Activated T-cell treated with anti-CD3 and anti-CD28 coated beads, Interleukin-2, amount 50 U/mL, for 24 hours (primary cell): Measurements from ENCODE around the gene PARD3.

ENCODE experiments used
- DNase-seq: peaks from one replicate; pipeline ENCODE4 v3.0.0-alpha.2; 2020
- H3K27ac Mint-ChIP-seq: 2 replicates; pipeline ENCODE4 v1.8.0; 2020; ENCODE audit warnings: mild to moderate bottlenecking, mixed read lengths
- H3K27me3 Mint-ChIP-seq: 2 replicates; pipeline ENCODE4 v1.8.0; 2020; ENCODE audit warnings: mixed read lengths
- H3K36me3 Mint-ChIP-seq: 2 replicates; pipeline ENCODE4 v1.8.0; 2020; ENCODE audit warnings: low read depth, mixed read lengths
- H3K4me1 Mint-ChIP-seq: 2 replicates; pipeline ENCODE4 v1.8.0; 2020; ENCODE audit warnings: low read depth, mixed read lengths
- H3K4me3 Mint-ChIP-seq: 2 replicates; pipeline ENCODE4 v1.8.0; 2020; ENCODE audit warnings: mild to moderate bottlenecking, moderate library complexity, mixed read lengths
- H3K9me3 Mint-ChIP-seq: 2 replicates; pipeline ENCODE4 v1.8.0; 2020; ENCODE audit warnings: mixed read lengths

PARD3 gene

DNA sequence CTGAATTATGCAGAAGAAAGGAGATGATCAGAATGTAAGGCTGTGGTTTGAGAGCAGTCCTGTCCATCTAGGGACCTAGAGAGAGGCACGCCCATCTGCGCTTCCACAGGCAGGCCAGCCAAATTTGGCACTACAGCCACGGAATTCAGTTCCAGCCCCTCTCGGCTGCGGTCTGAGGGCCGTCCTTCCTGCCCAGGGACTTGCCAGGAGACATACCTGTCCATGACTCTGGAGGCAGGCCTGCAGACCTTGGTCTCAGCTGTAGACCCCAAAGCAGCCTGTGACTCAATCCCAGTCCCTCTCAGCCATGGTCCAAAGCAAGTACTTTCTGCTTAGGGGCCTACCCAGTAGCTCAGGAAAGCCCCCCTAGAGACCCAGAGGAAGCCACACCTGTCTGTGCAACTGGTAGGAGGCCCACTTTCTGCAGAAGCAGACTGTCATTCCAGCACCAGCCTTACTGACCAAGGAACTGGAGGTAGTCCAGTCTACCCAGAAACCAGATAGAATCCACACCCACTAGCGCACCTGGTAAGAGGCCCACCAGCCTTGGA is 720.9 kb downstream of the PARD3 start:
- H3K27me3 Mint-ChIP-seq: peaks cover 1% of the 10 kb centered on the region

GRCh38 chr10:34092891-34093290 is 722.2 kb downstream of the PARD3 start:
- DNase-seq: no peak
- no peak overlapping the region for H3K4me3 Mint-ChIP-seq
- H3K27ac Mint-ChIP-seq: no peak overlapping the region
- peaks cover 18% of the 10 kb centered on the region for H3K9me3 Mint-ChIP-seq
- no peaks in the 10 kb centered on the region for H3K4me1 Mint-ChIP-seq
- no peaks in the 10 kb centered on the region for H3K36me3 Mint-ChIP-seq
- H3K27me3 Mint-ChIP-seq: peaks cover 2% of the 10 kb centered on the region

More for the DNA sequence above, 720.9 kb downstream of the PARD3 start:
- Mint-ChIP-seq H3K4me1 (no peaks in the 10 kb centered on the region), H3K9me3 (peaks cover 18% of the 10 kb centered on the region), H3K36me3 (no peaks in the 10 kb centered on the region), H3K4me3 (no peak overlapping the region), H3K27ac (no peak overlapping the region)
- no peak for DNase-seq

- Mint-ChIP-seq H3K27ac (no peak overlapping the region), H3K9me3 (peaks cover 15% of the 10 kb centered on the region), H3K36me3 (no peaks in the 10 kb centered on the region), H3K4me1 (no peaks in the 10 kb centered on the region), H3K27me3 (peaks cover 2% of the 10 kb centered on the region), H3K4me3 (no peak overlapping the region)
- no peak for DNase-seq
Observed at GRCh38 chr10:34091635-34092195, 723.4 kb downstream of the PARD3 start.

- no peak overlapping the region for H3K4me3 Mint-ChIP-seq
- no peak for DNase-seq
- H3K36me3 Mint-ChIP-seq: no peaks in the 10 kb centered on the region
- H3K4me1 Mint-ChIP-seq: no peaks in the 10 kb centered on the region
- H3K27me3 Mint-ChIP-seq: peaks cover 2% of the 10 kb centered on the region
- H3K27ac Mint-ChIP-seq: no peak overlapping the region
- no peaks in the 10 kb centered on the region for H3K9me3 Mint-ChIP-seq
Observed at GRCh38 chr10:34089253-34089652, 725.8 kb downstream of the PARD3 start.

GRCh38 chr10:34088208-34088794 is 726.8 kb downstream of the PARD3 start:
- Mint-ChIP-seq H3K27me3 (peaks cover 2% of the 10 kb centered on the region), H3K9me3 (peaks cover 4% of the 10 kb centered on the region), H3K27ac (no peak overlapping the region), H3K4me3 (no peak overlapping the region), H3K36me3 (no peaks in the 10 kb centered on the region), H3K4me1 (no peaks in the 10 kb centered on the region)
- DNase-seq: no peak

DNA sequence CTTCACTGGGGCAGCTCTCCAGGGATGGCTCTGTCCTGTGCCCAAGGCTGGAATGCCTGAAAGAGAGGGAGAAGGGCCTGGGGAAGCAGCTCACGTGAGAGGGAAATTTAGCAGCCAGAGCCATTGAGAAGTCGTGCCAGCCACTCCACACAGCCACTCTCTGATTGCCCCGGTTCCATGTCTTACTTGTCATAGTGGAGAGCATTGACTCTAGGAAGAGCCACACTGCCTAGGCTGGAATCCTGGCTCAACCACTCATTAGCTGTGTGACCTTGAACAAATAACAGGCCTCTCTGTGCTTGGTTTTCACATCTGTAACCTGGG is 728.0 kb downstream of the PARD3 start:
- Mint-ChIP-seq H3K36me3 (no peaks in the 10 kb centered on the region), H3K9me3 (peaks cover 4% of the 10 kb centered on the region), H3K27ac (no peak overlapping the region), H3K4me3 (no peak overlapping the region), H3K4me1 (no peaks in the 10 kb centered on the region), H3K27me3 (peaks cover 2% of the 10 kb centered on the region)
- DNase-seq: no peak

DNA sequence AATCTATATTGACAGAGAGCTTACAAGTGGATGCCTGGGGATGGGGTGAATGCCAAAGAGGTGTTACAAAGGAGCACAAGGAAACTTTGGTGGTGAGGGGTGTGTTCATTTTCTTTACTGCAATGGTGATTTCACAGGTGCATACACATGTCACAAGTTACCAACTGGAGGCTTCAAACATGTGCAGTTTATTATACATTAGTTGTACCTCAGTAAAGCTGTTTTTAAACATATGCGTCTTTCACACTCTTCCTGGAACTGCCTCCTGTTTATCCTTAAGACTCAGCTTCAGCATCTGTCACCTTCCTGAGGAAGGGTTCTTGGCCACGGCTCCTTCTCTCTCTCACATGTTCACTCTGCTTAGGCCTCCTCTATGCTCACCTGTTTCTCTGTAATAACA is 731.5 kb downstream of the PARD3 start:
- no peak for DNase-seq
- Mint-ChIP-seq H3K4me1 (no peaks in the 10 kb centered on the region), H3K9me3 (peaks cover 9% of the 10 kb centered on the region), H3K4me3 (no peak overlapping the region), H3K27me3 (no peaks in the 10 kb centered on the region), H3K27ac (no peak overlapping the region), H3K36me3 (no peaks in the 10 kb centered on the region)

DNA sequence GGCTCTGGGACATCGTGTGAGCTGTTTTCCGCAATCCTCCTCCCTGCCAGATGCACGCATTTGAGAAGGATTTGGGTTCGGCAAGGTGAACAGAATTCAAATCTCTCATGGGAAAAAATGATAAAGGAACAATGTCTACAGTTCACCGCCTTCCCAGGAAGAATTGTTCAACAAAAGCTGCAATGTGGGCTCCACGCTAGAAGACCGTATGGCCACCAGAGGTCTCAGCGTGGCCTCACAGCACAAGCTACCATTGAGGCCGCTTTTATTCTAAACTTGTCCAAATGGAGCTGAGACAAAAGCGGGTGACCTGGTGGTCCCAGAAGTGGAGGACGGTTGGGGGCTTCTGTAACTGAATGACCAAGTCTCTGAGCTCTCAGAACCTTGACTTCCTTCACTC is 733.1 kb downstream of the PARD3 start:
- Mint-ChIP-seq H3K27ac (no peak overlapping the region), H3K27me3 (no peaks in the 10 kb centered on the region), H3K36me3 (no peaks in the 10 kb centered on the region), H3K4me1 (no peaks in the 10 kb centered on the region), H3K4me3 (no peak overlapping the region), H3K9me3 (peaks cover 10% of the 10 kb centered on the region)
- DNase-seq: no peak

DNA sequence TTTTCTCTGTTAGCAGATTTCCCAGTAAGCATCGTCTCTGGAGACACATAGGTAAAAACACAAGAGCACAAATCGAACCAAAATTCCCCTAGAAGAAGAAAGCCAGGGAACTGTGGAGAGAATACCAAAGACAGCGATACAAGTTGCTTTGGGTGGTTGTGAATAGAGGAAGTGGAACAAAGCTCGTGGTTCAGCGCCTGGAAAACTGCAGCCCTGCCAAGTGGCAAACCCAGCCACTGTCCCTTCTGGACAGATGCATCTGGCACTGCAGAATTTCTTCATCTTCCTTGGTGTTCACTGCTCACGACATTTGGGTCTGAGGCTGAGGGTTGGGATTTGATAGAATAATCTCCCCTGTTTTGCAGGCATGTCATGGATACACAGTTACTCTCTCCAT is 733.8 kb downstream of the PARD3 start:
- Mint-ChIP-seq H3K9me3 (peaks cover 14% of the 10 kb centered on the region), H3K27me3 (no peaks in the 10 kb centered on the region), H3K4me3 (no peak overlapping the region), H3K27ac (no peak overlapping the region), H3K36me3 (no peaks in the 10 kb centered on the region), H3K4me1 (no peaks in the 10 kb centered on the region)
- no peak for DNase-seq

- no peaks in the 10 kb centered on the region for H3K4me1 Mint-ChIP-seq
- H3K4me3 Mint-ChIP-seq: no peak overlapping the region
- peaks cover 14% of the 10 kb centered on the region for H3K9me3 Mint-ChIP-seq
- H3K27ac Mint-ChIP-seq: no peak overlapping the region
- no peaks in the 10 kb centered on the region for H3K36me3 Mint-ChIP-seq
- no peaks in the 10 kb centered on the region for H3K27me3 Mint-ChIP-seq
- no peak for DNase-seq
Observed at GRCh38 chr10:34080485-34081346, 734.4 kb downstream of the PARD3 start.

- H3K27me3 Mint-ChIP-seq: no peaks in the 10 kb centered on the region
- no peak for DNase-seq
- H3K4me3 Mint-ChIP-seq: no peak overlapping the region
- peaks cover 14% of the 10 kb centered on the region for H3K9me3 Mint-ChIP-seq
- no peaks in the 10 kb centered on the region for H3K36me3 Mint-ChIP-seq
- no peaks in the 10 kb centered on the region for H3K4me1 Mint-ChIP-seq
- no peak overlapping the region for H3K27ac Mint-ChIP-seq
Observed at GRCh38 chr10:34079702-34080484, 735.2 kb downstream of the PARD3 start.

DNA sequence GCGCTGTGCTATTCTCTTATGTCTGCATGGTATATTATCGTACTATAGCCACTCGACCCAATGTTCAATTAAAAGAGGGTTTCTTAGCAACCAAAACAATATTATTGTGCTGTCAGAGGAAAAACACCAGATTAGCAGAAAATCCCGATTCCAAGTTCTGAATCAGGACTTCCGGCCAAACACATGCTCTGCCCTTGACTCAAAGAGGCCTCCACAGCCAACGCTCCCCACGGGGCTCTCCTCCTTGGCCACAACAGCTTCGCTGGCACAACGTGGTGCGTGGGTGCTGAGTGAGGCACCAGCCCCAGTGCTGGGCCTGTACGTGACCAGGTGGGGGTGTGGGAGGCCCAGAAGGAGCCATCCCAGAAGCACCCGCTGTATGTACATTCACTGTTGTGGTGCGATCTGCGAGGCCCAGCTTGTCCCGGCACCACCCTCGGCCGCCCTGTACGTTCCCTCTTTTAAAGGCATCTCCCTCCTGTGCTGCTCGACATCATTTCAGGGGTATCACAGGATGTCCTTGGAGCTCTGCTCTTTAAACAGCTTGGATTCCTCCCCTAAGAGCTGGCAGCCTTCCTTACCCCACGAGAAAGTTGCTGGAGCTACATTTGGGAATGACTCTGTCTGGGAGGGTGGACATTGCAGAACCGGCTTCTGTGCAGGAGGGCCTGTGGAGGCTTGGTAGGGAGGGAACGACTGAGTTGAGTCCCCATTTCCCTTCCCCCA is 736.2 kb downstream of the PARD3 start:
- Mint-ChIP-seq H3K4me1 (no peaks in the 10 kb centered on the region), H3K36me3 (no peaks in the 10 kb centered on the region), H3K4me3 (no peak overlapping the region), H3K27ac (no peak overlapping the region), H3K27me3 (no peaks in the 10 kb centered on the region), H3K9me3 (peaks cover 13% of the 10 kb centered on the region)
- DNase-seq: no peak

DNA sequence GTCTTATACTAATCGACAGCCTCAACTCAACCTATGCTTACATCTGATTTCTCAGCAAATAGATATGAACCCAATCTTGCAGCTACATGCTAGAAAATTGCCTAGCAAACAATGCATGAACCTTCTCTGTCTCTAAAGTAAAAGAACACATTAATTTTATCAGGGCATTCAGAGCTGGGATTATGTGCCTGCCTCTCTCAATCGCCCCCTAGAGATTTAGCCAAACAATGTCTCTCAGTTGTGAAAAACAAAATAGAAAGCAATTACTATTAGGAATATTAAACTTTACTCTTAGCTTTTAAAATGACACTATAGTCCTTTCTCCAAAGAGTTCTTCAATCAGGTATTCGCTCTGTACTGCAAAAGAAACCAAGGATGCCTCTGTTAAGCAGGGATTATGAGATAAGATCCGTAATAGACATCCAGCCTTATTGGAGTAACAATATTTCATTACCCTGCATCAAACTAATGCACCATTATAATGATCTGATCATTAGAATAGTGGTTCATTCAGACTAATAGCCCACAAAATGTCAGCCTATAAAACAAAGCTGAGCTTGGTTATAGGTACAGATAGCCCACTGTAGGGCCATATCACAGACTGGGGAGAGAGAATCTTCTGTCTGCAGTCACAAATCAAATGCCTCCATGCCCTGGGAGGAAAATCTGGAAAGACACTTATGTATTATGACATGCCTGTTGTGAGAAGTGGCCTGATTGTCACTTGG is 736.9 kb downstream of the PARD3 start:
- no peak for DNase-seq
- Mint-ChIP-seq H3K27me3 (no peaks in the 10 kb centered on the region), H3K27ac (no peak overlapping the region), H3K9me3 (peaks cover 10% of the 10 kb centered on the region), H3K4me1 (no peaks in the 10 kb centered on the region), H3K4me3 (no peak overlapping the region), H3K36me3 (no peaks in the 10 kb centered on the region)
